OCI-LY3 (cell line): ENCODE measurements around the gene NMT1.
"Not testable (repeated sequence)": the region's sequence is repeated elsewhere in the genome, so short reads cannot be mapped to it uniquely, and the experiment has no call there.

ENCODE experiments used
- EZH2phosphoT487 ChIP-seq: fragments of 200-600 bp; shearing (Covaris generic); IDR thresholded peaks from 2 replicates; pipeline ENCODE4 v1.6.1; 2018; ENCODE audit warnings: antibody characterized with exemption, mixed run types, low read depth
- TF ChIP-seq, protein P1 (sequence below): fragments of 200-600, 300-600 bp; sonication (generic); IDR thresholded peaks from 2 replicates; pipeline ENCODE4 v1.5.1; 2014; ENCODE audit warnings: antibody characterized with exemption, low read length, low read depth

DNA sequence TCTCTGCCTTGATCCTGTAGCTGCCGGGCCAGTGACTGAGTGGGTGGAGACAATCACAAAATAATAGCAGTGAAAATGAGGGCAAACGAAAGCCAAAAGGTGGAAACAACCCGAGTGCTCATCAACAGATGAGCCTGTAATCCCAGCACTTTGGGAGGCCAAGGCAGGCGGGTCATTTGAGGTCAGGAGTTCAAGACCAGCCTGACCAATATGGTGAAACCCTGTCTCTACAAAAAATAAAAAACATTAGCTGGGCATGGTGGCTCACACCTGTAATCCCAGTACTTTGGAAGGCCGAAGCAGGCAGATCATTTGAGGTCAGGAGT is 63.6 kb downstream of the NMT1 start:
- TF ChIP-seq, protein P1, sequence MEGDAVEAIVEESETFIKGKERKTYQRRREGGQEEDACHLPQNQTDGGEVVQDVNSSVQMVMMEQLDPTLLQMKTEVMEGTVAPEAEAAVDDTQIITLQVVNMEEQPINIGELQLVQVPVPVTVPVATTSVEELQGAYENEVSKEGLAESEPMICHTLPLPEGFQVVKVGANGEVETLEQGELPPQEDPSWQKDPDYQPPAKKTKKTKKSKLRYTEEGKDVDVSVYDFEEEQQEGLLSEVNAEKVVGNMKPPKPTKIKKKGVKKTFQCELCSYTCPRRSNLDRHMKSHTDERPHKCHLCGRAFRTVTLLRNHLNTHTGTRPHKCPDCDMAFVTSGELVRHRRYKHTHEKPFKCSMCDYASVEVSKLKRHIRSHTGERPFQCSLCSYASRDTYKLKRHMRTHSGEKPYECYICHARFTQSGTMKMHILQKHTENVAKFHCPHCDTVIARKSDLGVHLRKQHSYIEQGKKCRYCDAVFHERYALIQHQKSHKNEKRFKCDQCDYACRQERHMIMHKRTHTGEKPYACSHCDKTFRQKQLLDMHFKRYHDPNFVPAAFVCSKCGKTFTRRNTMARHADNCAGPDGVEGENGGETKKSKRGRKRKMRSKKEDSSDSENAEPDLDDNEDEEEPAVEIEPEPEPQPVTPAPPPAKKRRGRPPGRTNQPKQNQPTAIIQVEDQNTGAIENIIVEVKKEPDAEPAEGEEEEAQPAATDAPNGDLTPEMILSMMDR: not testable (repeated sequence)
- TF ChIP-seq EZH2phosphoT487: not testable (repeated sequence)
